Central memory CD4-positive, alpha-beta T cell (primary cell): ENCODE measurements around the gene UBAC1.
A peak's percentile ranks its signal among the peaks of the same experiment; 100 is the strongest.
"Not testable (repeated sequence)": the region's sequence is repeated elsewhere in the genome, so short reads cannot be mapped to it uniquely, and the experiment has no call there.

Experiments
- DNase-seq: peaks from one replicate; pipeline ENCODE4 v3.0.0; 2022

Gene UBAC1

DNA sequence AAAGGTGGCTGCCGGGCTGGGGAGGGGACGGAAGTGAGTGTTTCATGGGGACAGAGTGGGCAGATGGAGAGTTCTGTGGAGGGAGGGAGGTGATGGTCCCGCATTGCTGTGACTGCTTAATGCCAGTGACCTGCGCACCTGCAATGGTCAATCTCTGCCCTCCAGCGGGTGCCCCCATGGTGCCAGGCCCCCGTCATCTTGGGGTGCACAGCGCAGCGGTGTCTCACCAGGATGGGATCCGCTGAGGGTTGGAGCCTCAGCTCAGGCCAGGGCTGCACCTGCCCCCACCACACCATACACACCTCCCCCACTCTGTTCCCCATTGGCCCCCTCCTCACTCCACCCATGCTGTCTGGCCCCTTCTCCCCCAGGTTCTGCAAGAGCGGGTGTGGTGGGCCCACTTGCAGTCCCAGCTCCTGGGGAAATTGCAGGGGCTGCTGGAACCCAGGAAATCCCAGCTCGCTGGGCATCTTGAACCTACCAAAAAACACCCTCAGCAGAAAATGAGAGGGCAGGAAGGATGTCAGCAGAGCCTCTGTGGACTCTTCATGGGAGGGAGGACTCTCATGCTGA is 41.8 kb downstream of the UBAC1 start:
- DNase-seq: no peak

DNA sequence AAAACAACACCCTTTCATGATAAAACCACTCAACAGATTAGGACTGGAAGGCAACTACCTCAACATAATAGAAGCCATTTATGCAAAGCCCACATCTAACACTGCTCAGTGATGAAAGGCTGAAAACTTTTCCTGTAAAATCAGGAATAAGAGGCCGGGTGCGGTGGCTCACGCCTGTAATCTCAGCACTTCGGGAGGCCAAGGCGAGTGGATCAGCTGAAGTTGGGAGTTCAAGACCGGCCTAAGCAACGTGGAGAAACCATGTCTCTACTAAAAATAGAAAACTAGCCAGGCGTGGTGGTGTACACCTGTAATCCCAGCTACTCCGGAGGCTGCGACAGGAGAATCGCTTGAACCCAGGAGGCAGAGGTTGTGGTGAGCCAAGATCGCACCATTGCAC is 44.9 kb downstream of the UBAC1 start:
- DNase-seq: not testable (repeated sequence)

DNA sequence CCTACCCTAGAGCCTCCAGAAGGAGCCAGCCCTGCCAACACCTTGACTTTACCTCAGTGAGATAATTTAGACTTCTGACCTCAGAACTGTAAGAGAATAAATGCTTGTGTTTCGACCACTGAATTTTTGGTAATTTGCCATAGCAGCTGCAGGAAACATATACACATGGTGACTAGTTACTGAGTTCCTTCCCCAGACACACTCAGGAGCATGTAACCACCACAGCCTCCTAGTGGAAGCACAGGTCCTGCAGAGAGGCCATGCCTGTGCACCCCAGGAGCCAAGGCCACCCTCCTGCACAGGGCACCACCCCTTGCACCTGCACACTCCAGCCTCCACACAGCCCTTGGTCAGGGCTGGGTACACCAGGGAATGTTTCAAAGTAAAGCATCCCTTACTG is 46.3 kb downstream of the UBAC1 start:
- DNase-seq: no peak

DNA sequence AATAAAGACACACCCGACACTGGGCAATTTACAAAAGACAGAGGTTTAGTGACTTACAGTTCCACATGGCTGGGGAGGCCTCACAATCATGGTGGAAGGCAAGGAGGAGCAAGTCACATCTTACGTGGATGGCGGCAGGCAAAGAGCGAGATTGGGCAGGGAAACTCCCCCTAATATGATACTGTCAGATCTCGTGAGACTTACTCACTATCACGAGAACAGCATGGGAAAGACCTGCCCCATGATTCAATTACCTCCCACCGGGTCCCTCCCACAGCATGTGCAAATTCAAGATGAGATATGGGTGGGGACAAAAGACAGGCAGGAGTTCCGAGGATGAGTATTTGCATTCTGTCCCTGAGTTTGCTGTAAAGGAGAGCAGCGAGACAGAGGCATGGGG is 49.9 kb downstream of the UBAC1 start:
- not testable (repeated sequence) for DNase-seq

DNA sequence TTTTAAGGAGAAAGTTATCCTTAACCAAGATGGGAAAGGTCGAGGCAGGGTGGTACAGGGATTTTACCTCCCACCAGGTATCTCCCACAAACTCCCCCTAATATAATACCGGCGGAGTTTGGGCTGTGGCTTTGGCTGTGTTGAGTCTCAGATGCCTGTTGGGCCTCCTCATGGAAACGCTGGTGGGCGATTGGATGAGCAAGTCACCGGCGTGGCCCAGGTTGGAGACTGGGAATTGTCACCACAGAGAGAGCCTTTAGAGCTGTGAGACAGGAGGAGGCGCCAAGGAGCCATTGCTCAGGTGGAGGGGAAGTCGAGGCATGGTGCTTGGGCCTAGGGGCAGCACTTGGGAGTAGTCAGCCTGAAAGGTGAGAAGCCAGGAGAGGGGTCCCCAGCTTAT is 50.4 kb downstream of the UBAC1 start:
- no peak for DNase-seq

DNA sequence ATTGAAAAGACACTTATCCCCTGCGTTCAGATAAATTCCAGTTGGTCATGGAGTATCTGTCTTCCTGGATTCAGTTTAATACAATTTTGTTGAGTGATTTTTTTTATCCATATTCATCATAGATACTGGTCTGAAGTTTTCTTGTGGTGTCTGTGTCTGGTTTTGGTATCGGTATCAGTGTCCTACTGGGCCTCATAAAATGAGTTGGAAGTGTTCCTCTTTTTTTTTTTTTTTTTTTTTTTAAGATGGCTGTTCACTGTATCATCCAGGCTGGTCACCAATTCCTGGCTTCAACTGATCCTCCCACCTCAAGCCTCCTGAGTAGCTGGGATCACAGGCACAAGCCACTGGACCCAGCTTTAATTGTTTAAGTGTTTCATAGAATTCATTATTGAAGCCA is 51.0 kb downstream of the UBAC1 start:
- no peak for DNase-seq

DNA sequence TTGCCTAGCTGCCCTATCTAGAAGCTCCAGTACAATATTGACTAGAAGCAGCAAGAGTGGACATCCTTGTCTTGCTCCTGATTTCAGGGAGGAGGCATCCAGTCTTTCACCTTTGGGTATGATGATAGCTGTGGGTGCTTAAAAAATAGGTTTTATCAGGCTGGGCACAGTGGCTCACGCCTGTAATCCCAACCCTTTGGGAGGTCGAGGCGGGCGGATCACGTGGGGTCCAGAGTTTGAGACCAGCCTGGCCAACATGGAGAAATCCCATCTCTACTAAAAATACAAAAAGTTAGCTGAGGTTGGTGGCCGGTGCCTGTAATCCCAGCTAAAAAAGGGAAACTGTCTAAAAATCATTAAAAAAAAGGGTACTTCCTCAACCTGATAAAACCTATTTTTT is 51.8 kb downstream of the UBAC1 start:
- DNase-seq: no peak

DNA sequence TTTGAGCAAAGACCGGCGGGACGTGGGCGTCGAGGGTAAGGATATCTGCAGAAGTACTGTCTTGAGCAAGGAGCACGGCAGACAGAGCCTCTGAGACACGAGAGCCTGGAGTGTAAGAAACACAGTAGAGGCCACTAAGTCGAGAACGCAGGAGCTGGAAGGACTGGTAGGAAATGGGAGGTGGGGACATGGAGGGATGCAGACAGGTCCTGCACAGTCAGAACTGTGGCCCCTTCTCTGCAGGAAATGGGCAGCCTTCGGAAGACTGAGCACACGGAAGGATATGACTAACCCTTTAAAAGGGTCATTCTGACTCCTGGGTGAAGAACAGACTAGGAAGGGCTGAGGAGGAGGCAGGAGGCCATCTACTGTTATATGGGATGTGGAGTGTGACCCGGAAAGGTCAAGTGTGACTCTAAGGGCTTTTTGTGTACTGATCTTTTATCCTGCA is 52.4 kb downstream of the UBAC1 start:
- DNase-seq: no peak

DNA sequence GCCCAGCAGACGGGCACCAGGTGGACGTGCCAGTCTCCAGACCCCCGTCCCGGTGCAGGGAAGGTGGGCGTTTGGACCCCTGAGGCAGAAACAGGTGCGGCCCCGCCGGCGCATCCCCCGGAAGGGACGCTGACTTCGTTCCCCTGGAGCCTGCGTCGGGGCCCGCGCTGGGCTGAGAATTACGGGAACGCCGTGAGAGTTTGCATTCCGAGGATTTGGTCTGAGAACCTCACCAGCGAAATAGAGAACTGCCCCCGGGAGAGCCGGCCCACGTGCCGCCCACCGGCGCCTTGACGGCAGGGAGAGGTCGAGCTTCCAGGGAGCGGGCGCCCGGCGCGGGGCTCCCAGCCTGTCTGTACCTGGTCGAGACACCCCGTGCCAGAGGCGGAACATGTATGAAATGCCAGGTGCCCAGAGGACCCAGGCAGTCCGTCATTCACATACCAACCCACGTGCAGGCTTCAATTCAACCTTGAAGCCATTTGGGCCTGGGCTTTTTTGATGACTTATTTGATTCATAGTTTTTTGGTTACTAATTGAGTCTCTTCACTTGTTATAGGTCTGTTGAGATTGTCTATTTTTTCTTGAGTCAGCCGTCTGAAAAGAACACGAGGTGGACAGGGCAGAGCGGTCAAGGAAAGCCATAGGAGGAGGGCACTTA is 53.0 kb downstream of the UBAC1 start:
- no peak for DNase-seq

DNA sequence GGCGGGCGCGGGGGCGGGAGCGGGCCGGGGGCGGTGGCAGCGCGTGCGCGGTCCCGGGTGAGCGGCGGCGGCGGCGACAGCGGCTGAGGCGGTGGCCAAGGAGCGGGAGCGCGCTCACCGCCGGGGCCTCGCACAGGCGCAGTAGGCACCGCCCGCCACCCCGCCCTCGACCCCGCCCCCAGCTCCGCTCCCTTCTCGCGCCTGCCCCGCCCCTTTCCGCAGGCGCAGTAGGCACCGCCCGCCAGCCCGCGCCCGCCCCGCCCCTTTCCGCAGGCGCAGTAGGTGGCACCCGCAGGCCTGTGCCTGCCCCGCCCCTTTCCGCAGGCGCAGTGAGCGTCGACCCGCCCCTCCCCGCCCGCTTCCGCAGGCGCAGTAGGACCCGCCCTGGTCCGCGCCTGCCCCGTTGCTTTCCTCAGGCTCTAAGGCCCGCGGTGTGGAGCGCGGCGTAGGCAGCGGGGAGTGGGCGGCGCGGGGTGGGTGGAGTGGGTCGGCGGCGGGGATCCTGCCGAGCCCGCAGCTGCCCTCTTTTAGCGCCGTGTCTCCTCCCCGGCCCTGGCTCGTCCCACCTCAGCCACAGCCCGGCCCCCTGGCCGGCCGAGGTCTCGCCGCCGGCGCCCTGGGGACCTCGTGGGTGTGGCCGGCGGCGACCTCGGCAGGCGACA is 53.6 kb downstream of the UBAC1 start, which contains the start of gene CAMSAP1:
Gene CAMSAP1, minus strand, starts transcription at position 116 of the 662 bp plus-strand sequence. CDS start 387 bp downstream, outside the sequence.
- DNase-seq: peak; percentile 92

DNA sequence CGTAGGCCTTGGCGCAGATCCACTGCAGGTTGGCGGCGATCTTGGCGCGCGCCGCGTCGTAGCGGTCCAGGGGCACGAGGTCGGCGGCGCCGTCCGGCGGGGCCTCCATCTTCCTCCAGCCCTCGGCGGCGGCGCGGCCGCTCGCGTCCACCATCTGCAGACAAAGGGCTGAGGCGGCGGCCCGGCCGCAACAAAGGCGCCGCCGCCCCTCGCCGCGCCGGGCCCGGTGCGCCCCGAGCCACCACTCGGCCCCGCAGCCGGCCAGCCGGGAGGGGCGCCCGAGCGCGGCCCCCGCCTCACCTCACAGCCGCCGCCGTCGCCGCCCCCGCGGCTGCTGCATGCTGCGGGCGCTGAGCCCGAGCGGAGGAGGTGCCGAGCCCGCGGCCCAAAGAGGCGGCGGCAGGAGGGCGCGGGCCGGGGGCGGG is 54.2 kb downstream of the UBAC1 start:
- DNase-seq: no peak

DNA sequence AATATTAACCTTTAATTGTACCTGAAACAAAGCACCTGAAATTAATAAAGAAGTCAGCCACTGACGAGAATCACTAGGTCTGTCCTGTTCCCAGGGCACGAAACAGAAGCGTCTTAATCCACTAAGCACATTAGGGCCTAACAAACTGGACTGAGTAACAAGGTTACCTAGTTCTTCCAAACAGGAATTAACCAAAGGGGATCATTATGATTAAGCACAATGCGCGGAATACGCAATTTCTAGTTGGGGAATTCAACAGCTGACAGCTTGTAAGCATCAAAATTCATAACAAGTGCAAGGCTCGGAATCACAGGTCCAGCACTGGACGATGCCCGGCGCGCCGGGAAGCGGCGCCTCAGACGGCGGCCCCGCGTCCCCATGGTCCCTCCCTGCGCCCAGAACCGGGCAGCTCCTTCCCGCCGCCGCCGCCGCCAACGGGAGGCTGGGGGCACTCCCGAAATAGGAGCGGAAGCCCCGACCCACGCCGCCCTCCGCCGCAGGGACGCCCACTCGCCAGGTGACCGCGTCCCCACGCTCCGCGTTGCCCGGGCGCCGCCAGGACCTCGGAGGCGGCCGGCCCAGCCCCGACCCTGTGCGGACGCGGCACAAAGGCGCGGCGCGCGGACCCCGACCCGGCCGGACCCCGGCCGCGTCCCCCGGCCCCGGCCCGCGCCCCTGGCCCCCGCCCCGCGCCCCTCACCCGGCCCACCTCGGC is 54.7 kb downstream of the UBAC1 start:
- no peak for DNase-seq

DNA sequence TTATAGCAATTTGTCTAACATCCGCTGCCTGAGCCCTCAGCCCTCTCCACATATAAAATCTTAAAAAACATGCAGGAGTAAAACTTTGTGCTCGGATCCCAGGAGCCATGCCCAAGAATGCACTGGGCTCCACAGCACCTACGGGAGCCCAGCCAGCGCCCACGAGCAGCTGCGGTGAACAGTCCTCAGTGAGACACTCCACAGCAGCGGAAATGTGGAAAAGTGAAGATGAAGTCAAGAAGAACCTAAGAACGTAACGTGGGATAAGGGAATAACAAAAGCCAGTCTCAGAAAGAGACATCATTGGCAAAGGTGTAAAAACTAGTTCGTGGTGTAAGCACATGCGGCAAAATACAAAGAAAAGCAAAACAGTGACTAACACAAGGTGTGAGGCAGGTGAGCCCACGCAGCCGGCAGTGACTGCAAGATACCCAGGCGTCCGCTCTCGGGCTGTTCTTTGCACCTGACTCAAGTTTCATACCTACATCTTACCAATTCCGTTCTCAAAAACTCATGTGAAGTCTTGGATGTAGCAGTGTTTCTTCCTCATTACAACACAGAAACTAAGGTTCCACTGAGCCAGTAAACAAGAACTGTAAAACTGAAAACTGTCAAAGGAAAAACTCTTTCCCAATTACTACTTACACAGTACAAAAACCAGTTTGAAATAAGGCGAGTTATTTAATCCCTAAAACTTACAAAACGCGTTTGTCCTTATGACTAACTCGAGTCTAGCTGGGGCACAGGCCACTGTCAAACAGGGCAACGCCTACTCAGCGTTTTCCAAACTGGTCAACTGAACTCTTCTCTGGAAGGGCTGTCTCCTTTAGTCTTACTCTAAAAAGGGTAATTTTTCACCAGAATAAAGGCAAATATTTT is 55.6 kb downstream of the UBAC1 start:
- DNase-seq: peak; percentile 41

DNA sequence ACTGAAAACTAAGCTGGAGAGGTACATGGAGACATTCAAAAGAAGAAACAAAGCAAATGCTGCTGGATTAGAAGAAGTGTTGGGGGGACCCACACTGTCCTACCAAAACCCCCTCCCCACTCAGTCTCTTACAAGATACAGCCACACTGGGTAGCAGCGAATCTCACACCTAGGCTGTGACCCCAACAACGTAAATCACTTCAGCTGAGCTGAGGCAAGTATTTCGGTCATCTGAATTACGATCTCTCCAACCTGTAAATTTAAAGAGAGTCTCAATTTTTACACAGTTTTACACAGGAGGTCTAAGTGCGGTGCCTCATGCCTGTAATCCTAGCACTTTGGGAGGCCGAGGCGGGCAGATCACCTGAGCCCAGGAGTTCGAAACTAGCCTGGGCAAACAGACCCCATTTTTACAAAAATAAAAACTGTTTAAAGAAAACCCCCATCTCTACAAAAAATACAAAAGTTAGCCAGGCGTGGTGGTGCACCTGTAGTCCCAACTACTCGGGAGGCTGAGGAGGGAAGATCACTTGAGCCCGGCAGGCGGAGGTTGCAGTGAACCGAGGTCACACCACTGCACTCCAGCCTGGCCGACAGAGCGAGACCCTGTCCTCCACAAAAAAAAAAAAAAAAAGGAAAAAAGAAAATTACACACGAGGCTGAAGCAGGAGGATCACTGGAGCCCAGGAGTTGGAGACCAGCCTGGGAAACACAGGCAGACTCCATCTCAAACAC is 57.2 kb downstream of the UBAC1 start:
- no peak for DNase-seq

DNA sequence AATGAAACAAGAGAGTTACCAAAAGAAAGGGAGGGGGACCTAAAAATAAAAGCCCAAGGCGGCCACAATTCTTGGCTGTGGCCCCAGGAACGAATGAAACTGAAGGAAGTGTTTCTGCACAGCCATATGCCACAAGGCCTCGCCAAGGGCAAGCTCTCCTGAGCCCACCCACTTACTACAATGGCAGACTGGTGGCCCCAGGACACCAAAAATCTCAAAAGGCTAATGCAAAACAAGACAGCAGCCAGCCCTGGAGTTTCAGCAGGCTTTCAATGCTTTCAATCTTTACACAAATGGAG is 57.9 kb downstream of the UBAC1 start:
- no peak for DNase-seq

DNA sequence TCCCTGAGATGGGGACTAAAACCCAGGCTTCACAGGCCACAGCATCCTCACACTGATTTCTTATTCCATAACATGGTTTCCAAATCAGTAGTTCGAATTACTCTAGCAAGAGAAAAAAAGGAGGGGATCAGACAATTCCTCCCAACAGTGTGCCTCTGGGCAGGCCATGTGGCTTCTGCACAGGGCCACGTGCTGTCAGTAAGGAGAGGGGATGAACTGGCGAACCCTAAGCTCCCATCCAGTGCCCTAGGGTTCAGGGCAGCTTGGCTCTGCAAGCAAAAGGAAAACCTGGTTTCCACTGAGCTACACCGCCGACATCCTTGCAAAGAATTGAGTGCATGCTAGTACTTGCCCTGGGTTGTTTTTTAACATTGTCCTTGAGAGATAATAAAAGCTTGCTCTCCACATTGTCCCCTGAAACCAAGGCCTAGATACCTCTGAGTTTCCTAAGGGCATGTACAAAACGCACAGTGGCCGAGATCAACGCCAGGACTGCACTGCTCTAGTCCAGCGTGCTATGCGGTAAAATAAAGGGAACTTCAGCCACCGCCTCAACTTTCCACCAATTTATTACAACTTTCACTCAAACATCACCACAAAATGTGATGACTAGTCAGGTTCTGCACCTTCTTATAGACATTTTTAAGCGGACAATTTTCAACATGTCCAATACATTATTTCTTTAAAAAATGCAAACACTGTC is 58.4 kb downstream of the UBAC1 start:
- no peak for DNase-seq

DNA sequence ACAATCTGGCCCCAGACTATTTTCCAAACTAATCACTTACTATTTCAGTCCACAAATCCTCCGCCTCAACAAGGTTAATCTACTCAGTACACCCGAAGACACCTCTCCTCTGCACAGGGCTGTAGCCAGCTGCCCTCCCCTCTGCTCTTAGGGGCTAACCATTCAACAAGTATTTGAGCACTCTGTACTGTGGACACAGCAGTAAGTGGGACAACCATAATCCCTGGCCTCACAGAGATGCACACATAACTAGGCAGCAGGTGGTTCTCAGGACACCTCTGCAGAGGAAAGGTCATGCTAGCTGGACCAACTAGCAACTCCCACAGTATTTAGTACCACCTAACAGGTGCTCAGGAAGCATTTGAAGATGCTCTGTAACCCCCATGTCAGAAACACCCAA is 59.3 kb downstream of the UBAC1 start:
- no peak for DNase-seq

DNA sequence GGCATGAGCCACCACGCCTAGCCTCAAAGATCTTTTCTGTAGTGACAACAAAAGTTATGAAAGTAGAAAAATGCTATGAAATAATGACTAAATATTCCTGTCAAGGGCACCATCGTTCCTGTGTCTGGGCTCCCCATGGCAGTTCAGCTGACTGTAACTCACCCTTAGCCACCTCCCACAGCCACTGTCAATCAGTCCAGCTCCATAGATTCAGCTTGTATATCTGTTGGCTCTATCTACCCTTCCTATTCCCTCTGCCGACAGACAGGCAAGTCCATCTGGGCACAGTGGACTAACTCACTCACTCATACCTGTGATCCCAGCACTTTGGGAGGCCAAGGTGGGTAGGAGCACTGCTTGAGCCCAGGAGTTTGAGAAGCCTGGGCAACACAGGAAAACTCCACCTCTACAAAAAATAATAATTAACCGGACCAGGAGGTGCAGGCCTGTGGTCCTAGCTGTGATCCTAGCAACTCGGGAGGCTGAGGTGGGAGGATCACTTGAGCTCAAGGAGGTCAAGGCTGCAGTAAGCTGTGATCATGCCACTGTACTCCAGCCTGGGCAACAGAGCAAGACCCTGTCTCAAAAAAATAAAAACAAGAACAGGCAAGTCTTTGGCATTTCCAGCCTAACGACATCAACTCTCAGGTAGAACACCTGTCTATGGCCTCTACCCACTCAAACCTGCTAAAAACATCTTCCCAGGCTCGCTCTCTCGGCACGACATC is 60.0 kb downstream of the UBAC1 start:
- no peak for DNase-seq

DNA sequence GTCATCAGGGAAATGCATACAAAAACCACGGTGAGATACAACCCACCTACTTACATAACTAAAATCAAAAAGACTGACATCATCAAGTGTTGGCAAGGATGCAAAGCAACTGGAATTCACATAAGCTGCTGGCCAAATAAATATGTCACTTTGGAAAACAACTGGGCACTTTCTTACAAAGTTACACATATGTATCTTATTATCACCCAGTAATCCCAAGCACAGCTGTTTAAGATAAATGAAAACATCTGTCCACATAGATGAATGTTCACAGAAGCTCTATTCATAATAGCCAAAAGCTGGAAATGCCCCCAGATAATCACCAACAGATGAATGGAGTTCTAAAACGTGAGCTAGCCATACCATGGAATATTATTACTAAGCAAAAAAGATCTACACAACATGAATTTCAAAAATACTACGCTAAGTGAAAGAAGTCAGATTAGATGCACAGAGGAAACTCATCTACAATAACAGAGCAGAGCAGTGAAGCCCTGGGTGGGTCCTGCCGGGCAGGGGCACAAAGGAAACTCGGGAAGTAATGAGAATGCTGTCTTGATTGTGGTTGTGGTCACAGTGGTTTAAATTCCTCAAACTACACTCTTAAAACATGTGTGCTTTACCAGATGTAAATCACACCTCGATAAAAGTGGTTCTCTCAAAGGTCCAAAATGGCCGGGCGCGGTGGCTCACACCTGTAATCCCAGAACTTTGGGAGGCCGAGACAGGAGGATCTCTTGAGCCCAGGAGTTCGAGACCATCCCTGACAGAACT is 62.4 kb downstream of the UBAC1 start:
- no peak for DNase-seq

DNA sequence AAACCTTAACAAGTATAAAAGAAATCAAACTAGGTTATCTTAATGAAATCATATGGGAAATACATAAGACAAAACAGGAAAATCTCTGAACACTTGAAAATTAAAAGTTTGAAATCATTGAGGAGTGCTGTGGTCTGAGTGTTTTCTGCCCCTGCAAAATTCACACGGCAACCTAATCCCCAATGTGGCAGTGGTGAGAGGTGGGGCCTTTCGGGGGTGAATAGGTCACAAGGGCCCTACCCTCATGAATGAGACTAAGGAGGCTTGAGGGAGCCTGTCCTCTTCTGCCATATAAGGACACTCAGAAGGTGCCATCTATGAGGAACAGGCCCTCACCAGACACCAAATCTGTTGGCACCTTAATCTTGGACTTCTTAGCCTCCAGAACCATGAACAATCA is 64.5 kb downstream of the UBAC1 start:
- no peak for DNase-seq
